Measurements from ENCODE around the gene DOK7.

- no peak for TF ChIP-seq CTCF (IDR thresholded peaks at IDR 0.05)
- no peak for TF ChIP-seq ZFX (IDR thresholded peaks at IDR 0.05; ENCODE audit: borderline replicate concordance)
Measured at GRCh38 chr4:3468154-3468553, 5.0 kb downstream of the DOK7 start.

Data from 22Rv1 (cell line).